ENCODE data around the gene EML5.

DNA sequence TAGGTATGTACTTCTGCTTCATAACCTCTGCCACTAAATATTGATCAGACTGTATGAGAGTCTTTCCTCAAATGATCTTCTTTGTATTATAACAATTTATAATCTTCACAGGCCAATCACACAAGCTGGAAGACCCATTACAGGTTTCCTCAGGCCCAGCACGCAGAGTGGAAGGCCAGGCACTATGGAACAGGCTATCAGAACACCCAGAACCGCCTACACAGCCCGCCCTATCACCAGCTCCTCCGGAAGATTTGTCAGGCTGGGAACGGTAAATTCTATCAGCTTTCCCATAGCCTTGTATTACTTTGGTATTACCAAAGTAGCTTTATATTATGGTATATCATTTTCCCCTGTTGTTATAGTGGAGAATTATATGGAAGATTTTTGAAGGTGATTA lies 48.2 kb upstream of the EML5 start:
- no peak for TF ChIP-seq POLR2AphosphoS5 (IDR thresholded peaks at IDR 0.05; ENCODE audit: borderline replicate concordance, low read depth, low read length)
- TF ChIP-seq EZH2 (IDR thresholded peaks at IDR 0.05) = no peak
